Immature natural killer cell (primary cell): ENCODE results near the gene ZNF646. TPM values are rescaled to one million over a fixed set of nuclear protein-coding genes. Genes with fewer than 3 reads are reported as not detected.

Source experiments
- DNase-seq, 3 donors: peaks; one replicate each; pipeline ENCODE4 v3.0.0; 2022; ENCODE audit warnings: mixed read lengths in 1 of 3
- H3K27ac Mint-ChIP-seq, 6 donors: one replicate each; pipeline ENCODE4 v1.8.0; 2020; ENCODE audit warnings: mixed read lengths in 6 of 6, mild to moderate bottlenecking in 5 of 6, inconsistent platforms in 4 of 6, moderate library complexity in 3 of 6
- H3K27me3 Mint-ChIP-seq, 3 donors: one replicate each; pipeline ENCODE4 v1.8.0; 2020 to 2021; ENCODE audit warnings: low read depth in 3 of 3, mild to moderate bottlenecking in 3 of 3, mixed read lengths in 3 of 3, moderate library complexity in 3 of 3, inconsistent platforms in 1 of 3
- H3K36me3 Mint-ChIP-seq, 3 donors: one replicate each; pipeline ENCODE4 v1.8.0; 2020; ENCODE audit warnings: mixed read lengths in 3 of 3, inconsistent platforms in 2 of 3, mild to moderate bottlenecking in 2 of 3
- H3K4me1 Mint-ChIP-seq, 2 donors: one replicate each; pipeline ENCODE4 v1.8.0; 2020; ENCODE audit warnings: inconsistent platforms in 2 of 2, mild to moderate bottlenecking in 2 of 2, mixed read lengths in 2 of 2, moderate library complexity in 1 of 2
- H3K4me3 Mint-ChIP-seq, 5 donors: one replicate each; pipeline ENCODE4 v1.8.0; 2020; ENCODE audit warnings: mild to moderate bottlenecking in 5 of 5, mixed read lengths in 5 of 5, inconsistent platforms in 3 of 5, moderate library complexity in 3 of 5
- H3K9me3 Mint-ChIP-seq, 6 donors: one replicate each; pipeline ENCODE4 v1.8.0; 2020; ENCODE audit warnings: mild to moderate bottlenecking in 6 of 6, mixed read lengths in 6 of 6, inconsistent platforms in 4 of 6, moderate library complexity in 3 of 6
- polyA plus RNA-seq, 3 donors: library from polyadenylated mRNA; unstranded; fragments of 300-500 nt; fragmentation: Illumina TruSeq; gene quantifications; one replicate each; pipeline ENCODE4 v1.2.3, GENCODE V29; 2021

The ZNF646 gene
- polyA plus RNA-seq, 3 donors from 2014 or later: 0.93 to 11.5 (median 2.5) TPM

DNA sequence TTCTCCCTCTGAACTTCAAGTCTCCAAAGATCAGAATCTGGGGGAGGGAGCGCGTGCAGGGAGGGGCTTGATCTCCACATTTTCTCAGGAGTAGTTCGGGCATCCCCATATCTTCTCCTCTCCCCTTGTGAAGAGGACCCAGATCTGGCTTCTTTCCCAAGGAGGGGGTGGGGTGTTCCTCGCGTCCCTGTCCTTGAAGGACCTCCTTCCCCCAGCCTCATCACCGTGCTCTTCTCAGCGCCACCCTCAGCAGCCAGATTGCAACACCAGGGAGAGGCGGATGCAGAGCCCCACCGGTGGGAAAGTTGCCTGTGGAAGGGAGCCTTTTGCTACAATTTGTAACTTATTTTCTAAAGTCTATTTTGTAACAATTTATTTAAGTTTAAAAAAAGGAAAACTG, 8.9 kb downstream of the ZNF646 start:
- Mint-ChIP-seq H3K36me3 (peaks cover 0 to 7% (median 5%) of the 10 kb centered on the region in 3 donors), H3K4me3 (no peak overlapping the region), H3K27me3 (peaks cover 0 to 3% (median 2%) of the 10 kb centered on the region in 3 donors), H3K4me1 (peaks cover 13 to 22% of the 10 kb centered on the region in 2 donors), H3K9me3 (no peaks in the 10 kb centered on the region), H3K27ac (no peak overlapping the region)
- DNase-seq: no peak

DNA sequence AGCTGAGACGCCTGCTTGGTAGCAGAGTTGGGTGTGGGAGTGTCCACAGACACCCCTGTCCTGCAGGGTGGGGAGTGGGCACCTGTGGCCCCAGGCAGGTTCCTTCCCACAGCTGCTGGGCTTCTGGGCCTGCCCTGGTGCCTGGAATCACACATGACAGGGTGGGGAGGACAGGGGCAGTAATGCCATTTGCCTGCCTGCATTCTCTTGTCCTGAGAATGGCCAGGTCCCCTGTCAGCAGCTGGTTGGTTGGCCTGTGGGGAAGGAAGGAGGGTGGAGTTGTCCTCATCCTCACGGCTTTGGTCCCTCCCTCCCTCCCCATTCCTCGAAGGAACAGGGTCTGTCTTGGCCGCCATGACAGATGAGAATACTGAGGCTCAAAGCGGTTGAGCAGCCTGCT, 9.3 kb downstream of the ZNF646 start:
- no peak for DNase-seq
- H3K9me3 Mint-ChIP-seq: no peaks in the 10 kb centered on the region
- peaks cover 0 to 3% (median 2%) of the 10 kb centered on the region in 3 donors for H3K27me3 Mint-ChIP-seq
- H3K4me1 Mint-ChIP-seq: peaks cover 13 to 22% of the 10 kb centered on the region in 2 donors
- no peak overlapping the region for H3K4me3 Mint-ChIP-seq
- H3K27ac Mint-ChIP-seq: peak overlapping the region in 1 of 6 donors; percentile 22
- H3K36me3 Mint-ChIP-seq: peaks cover 0 to 6% (median 4%) of the 10 kb centered on the region in 3 donors

GRCh38 chr16:31083981-31084380, 9.8 kb downstream of the ZNF646 start:
- Mint-ChIP-seq H3K27ac (no peak overlapping the region), H3K4me3 (no peak overlapping the region), H3K27me3 (peaks cover 0 to under 1% (median 0%) of the 10 kb centered on the region in 3 donors), H3K9me3 (no peaks in the 10 kb centered on the region), H3K4me1 (peaks cover 13 to 20% of the 10 kb centered on the region in 2 donors), H3K36me3 (peaks cover 0 to 6% (median 4%) of the 10 kb centered on the region in 3 donors)
- no peak for DNase-seq

DNA sequence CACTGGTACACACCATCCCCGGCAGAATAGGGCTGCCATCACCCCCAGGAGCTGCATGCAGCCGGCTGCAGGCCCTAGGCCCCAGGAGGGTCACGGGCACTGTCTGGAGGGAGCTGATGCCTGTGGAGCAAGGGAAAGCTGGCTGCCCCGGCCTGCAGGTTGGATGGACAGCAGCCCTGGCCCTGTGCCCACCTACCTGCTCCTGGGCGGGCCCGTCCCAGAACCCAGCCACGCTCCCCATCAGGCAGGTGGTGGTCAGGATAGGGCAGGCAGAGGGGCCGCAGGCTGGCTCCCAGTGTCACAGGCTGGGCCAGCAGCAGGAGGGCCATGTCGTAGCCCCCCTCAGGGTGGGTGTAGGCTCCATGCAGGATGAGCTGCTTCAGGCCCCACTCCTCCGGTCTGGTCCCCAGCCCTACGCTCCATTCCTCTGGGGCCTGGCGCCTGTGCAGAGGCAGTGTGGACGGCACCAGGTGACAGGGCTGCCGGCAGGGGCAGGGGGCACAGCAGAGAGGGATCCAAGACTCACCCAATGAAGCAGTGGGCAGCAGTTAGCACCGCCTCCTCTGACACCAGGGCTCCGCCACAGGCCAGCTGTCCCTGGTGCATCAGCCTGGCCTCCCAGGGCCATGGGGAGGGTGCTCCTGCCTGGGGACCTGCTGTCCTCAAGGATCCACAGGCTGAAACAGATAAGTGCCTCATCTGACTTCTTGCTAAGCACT, 10.5 kb downstream of the ZNF646 start:
- no peaks in the 10 kb centered on the region for H3K9me3 Mint-ChIP-seq
- H3K27ac Mint-ChIP-seq: peak overlapping the region in 1 of 6 donors; percentile 55
- no peaks in the 10 kb centered on the region for H3K27me3 Mint-ChIP-seq
- peaks cover 6 to 13% of the 10 kb centered on the region in 2 donors for H3K4me1 Mint-ChIP-seq
- no peak for DNase-seq
- no peak overlapping the region for H3K4me3 Mint-ChIP-seq
- peaks cover 0 to 6% (median 4%) of the 10 kb centered on the region in 3 donors for H3K36me3 Mint-ChIP-seq

GRCh38 chr16:31085411-31085810, 11.2 kb downstream of the ZNF646 start:
- no peak overlapping the region for H3K4me3 Mint-ChIP-seq
- H3K4me1 Mint-ChIP-seq: peaks cover 6 to 12% of the 10 kb centered on the region in 2 donors
- H3K9me3 Mint-ChIP-seq: no peaks in the 10 kb centered on the region
- no peak for DNase-seq
- peak overlapping the region in 1 of 6 donors; percentile 55 for H3K27ac Mint-ChIP-seq
- H3K27me3 Mint-ChIP-seq: no peaks in the 10 kb centered on the region
- H3K36me3 Mint-ChIP-seq: peaks cover 0 to 6% (median 4%) of the 10 kb centered on the region in 3 donors

- Mint-ChIP-seq H3K27ac (peak overlapping the region in 2 of 6 donors; percentile 7 to 50), H3K4me3 (no peak overlapping the region)
- no peak for DNase-seq
Measured at GRCh38 chr16:31085873-31086628, 11.8 kb downstream of the ZNF646 start.

DNA sequence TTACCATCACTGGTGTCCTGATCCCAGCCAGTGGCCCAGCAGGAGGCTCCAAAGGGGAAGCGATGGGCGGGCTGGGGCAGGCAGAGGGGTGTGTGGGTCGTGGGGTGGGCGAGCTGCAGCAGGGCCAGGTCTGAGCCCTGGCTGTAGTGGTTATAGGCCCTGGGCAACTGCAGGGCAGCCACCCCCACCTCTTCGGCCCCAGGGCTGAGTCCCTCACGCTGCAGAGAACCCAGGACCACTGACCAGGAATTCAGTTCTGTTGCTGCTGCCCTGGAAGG, 12.3 kb downstream of the ZNF646 start:
- Mint-ChIP-seq H3K27me3 (no peaks in the 10 kb centered on the region), H3K9me3 (no peaks in the 10 kb centered on the region), H3K27ac (no peak overlapping the region), H3K4me3 (no peak overlapping the region), H3K4me1 (peaks cover 3 to 6% of the 10 kb centered on the region in 2 donors), H3K36me3 (peaks cover 0 to 6% (median 4%) of the 10 kb centered on the region in 3 donors)
- no peak for DNase-seq

More at GRCh38 chr16:31085873-31086628, 11.8 kb downstream of the ZNF646 start:
- Mint-ChIP-seq H3K4me1 (peaks cover 3 to 6% of the 10 kb centered on the region in 2 donors), H3K27me3 (no peaks in the 10 kb centered on the region), H3K36me3 (peaks cover 0 to 6% (median 4%) of the 10 kb centered on the region in 3 donors), H3K9me3 (no peaks in the 10 kb centered on the region)

DNA sequence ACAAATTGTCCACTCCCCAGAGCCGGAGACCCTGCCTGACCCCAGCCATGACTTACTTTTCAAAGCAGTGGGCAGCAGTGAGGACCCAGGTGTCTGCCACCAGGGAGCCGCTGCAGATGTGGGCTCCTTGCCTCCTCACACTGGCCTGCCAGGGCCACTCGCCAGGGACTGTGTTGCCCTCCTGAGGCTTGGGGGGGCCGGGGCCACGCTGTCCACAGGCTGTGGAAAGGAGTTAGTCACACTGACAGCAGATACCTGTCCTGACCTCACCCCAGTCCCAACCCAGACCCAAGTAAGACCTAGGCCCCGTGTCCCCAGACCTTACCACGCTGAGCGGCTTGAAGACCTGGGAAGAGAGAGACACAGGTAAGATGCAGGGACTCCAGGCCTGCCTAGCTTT, 13.3 kb downstream of the ZNF646 start:
- Mint-ChIP-seq H3K27me3 (no peaks in the 10 kb centered on the region), H3K4me1 (no peaks in the 10 kb centered on the region), H3K4me3 (no peak overlapping the region), H3K36me3 (peaks cover 0 to 4% (median 3%) of the 10 kb centered on the region in 3 donors), H3K9me3 (no peaks in the 10 kb centered on the region), H3K27ac (no peak overlapping the region)
- DNase-seq: no peak

DNA sequence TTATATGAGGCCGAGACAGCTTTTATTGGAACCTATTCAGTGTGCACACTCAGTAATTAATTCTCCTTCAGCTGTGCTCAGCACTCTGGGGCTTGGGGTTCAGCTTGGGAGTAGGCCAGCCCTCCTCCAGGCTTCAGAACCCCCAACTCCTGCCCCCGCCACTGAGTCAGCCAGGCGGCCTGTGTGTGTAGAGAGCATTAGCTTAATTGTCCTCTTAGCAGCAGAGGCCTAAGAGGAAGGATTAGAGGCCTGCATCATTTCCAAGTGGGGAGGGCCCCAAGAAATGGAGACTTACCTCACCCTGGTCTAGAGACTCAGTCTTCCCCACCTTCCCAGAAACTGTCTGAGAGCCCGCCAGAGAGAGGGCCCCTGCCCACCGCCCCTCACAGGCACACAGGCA, 13.7 kb downstream of the ZNF646 start:
- no peaks in the 10 kb centered on the region for H3K9me3 Mint-ChIP-seq
- H3K27me3 Mint-ChIP-seq: no peaks in the 10 kb centered on the region
- H3K36me3 Mint-ChIP-seq: peaks cover 0 to 4% (median 3%) of the 10 kb centered on the region in 3 donors
- H3K4me3 Mint-ChIP-seq: no peak overlapping the region
- no peak overlapping the region for H3K27ac Mint-ChIP-seq
- DNase-seq: no peak
- no peaks in the 10 kb centered on the region for H3K4me1 Mint-ChIP-seq

- Mint-ChIP-seq H3K27ac (peak within 1 kb of the TSS in 1 of 6 donors; percentile 40), H3K4me1 (peaks cover under 1 to 3% of the 10 kb centered on the region in 2 donors), H3K27me3 (no peaks in the 10 kb centered on the region), H3K4me3 (no peak within 1 kb of the TSS), H3K9me3 (no peaks in the 10 kb centered on the region), H3K36me3 (peaks cover 0 to 4% (median 3%) of the 10 kb centered on the region in 3 donors)
- no peak for DNase-seq
Measured at GRCh38 chr16:31088459-31089183, 14.4 kb downstream of the ZNF646 start, which contains the start of gene PRSS53. Gene PRSS53, minus strand, starts transcription at chr16:31088943. Its CDS starts 134 bp downstream, at chr16:31088809.

GRCh38 chr16:31089199-31089598, 15.0 kb downstream of the ZNF646 start:
- Mint-ChIP-seq H3K4me1 (peaks cover 6 to 8% of the 10 kb centered on the region in 2 donors), H3K27me3 (peaks cover 0 to 1% (median 0%) of the 10 kb centered on the region in 3 donors), H3K4me3 (no peak overlapping the region), H3K27ac (no peak overlapping the region), H3K9me3 (no peaks in the 10 kb centered on the region), H3K36me3 (peaks cover 0 to 4% (median 3%) of the 10 kb centered on the region in 3 donors)
- DNase-seq: no peak

DNA sequence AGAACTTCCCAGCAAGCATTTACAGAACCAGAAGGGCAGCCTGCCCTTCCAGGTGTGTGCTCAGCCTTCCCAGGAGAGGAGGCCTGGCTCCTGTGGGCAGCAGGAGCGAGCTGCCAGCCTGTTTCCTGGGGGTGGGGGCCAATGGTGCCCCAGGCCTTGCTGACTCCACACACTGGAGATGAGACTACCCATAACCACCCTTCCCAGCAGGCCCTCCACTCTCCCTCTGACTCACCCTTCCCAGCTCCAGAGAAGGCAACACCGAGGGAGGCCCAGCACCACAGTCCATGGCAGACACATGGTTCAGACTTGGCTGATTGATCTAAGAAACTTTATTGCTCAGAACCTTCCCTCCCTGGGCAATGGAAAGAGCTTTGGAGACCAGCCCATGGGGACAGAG, 16.3 kb downstream of the ZNF646 start:
- Mint-ChIP-seq H3K27ac (no peak overlapping the region), H3K36me3 (peaks cover 0 to 2% (median under 1%) of the 10 kb centered on the region in 3 donors), H3K27me3 (peaks cover 7 to 9% (median 7%) of the 10 kb centered on the region in 3 donors), H3K4me3 (no peak overlapping the region), H3K4me1 (peaks cover 19% of the 10 kb centered on the region in 2 donors), H3K9me3 (no peaks in the 10 kb centered on the region)
- DNase-seq: no peak

GRCh38 chr16:31092330-31092729, 18.1 kb downstream of the ZNF646 start:
- peaks cover 22 to 30% of the 10 kb centered on the region in 2 donors for H3K4me1 Mint-ChIP-seq

More at GRCh38 chr16:31092330-31092729, 18.1 kb downstream of the ZNF646 start:
- no peak for DNase-seq
- Mint-ChIP-seq H3K9me3 (no peaks in the 10 kb centered on the region), H3K27me3 (peaks cover 10 to 12% (median 10%) of the 10 kb centered on the region in 3 donors), H3K4me3 (peak overlapping the region in 4 of 5 donors; percentile 25 to 53 (median 38)), H3K27ac (peak overlapping the region in 1 of 6 donors; percentile 28), H3K36me3 (no peaks in the 10 kb centered on the region)
